OCI-LY7 (cell line): ENCODE measurements around the gene CDK19. TPM values are rescaled to one million over a fixed set of nuclear protein-coding genes. Genes with fewer than 3 reads are reported as not detected.

ENCODE experiments used
- BruUV-seq: library from RNA; stranded (reverse); fragments of 400-500 nt; replicated peaks from 2 replicates; lab custom pipeline; 2021; lab: Mats Ljungman, UMichigan
- CTCF ChIA-PET: fragments of 300-600 bp; sonication (Branson Sonifier 250); formaldehyde crosslinking; loops from one replicate; lab custom pipeline; 2022; ENCODE audit warnings: antibody characterized with exemption; ENCODE audit not compliant: unreplicated experiment; lab: Charles Lee
- POLR2A ChIA-PET: fragments of 300-600 bp; sonication (Branson Sonifier 250); formaldehyde crosslinking; loops from one replicate; lab custom pipeline; 2022; ENCODE audit warnings: antibody characterized with exemption; lab: Charles Lee
- DNase-seq: peaks from one replicate; pipeline ENCODE4 v3.0.0-alpha.2; 2015; ENCODE audit warnings: low spot score
- H2AFZ ChIP-seq: fragments of 200-600 bp; sonication (generic), shearing (Covaris generic); 2 replicates; pipeline ENCODE4 v1.6.1; 2014; ENCODE audit warnings: mild to moderate bottlenecking, antibody characterized with exemption, low read length, moderate library complexity
- H3K27ac ChIP-seq: fragments of 200-600 bp; sonication (generic); 2 replicates; pipeline ENCODE4 v1.5.1; 2014; ENCODE audit warnings: mixed run types, low read depth, mild to moderate bottlenecking, moderate library complexity, low read length, inconsistent platforms; ENCODE audit not compliant: poor library complexity, severe bottlenecking
- H3K36me3 ChIP-seq: fragments of 200-600 bp; sonication (generic); 2 replicates; pipeline ENCODE4 v1.6.1; 2014; ENCODE audit warnings: mild to moderate bottlenecking, antibody characterized with exemption, low read length, moderate library complexity, mixed read lengths; ENCODE audit not compliant: insufficient read depth
- H3K4me1 ChIP-seq: fragments of 200-600 bp; sonication (generic); 2 replicates; pipeline ENCODE4 v1.5.1; 2014; ENCODE audit warnings: mild to moderate bottlenecking, low read length; ENCODE audit not compliant: insufficient read depth, poor library complexity, severe bottlenecking
- H3K4me2 ChIP-seq: fragments of 200-600 bp; sonication (generic); 2 replicates; pipeline ENCODE4 v1.6.1; 2014; ENCODE audit warnings: mild to moderate bottlenecking, low read length
- H3K4me3 ChIP-seq: fragments of 200-600 bp; sonication (generic); 2 replicates; pipeline ENCODE4 v1.5.1; 2014; ENCODE audit warnings: mild to moderate bottlenecking, low read depth, low read length; ENCODE audit not compliant: poor library complexity, severe bottlenecking
- H3K79me2 ChIP-seq: fragments of 200-600 bp; sonication (generic); 2 replicates; pipeline ENCODE4 v1.6.1; 2016; ENCODE audit warnings: low read depth, mild to moderate bottlenecking, low read length, moderate library complexity, mixed read lengths; ENCODE audit not compliant: insufficient read depth
- H3K9me2 ChIP-seq: fragments of 200-600 bp; sonication (generic); 2 replicates; pipeline ENCODE4 v1.6.1; 2016; ENCODE audit warnings: mild to moderate bottlenecking, low read length, mixed read lengths; ENCODE audit not compliant: insufficient read depth
- H3K9me3 ChIP-seq: fragments of 200-600 bp; sonication (generic); 2 replicates; pipeline ENCODE4 v1.6.1; 2014; ENCODE audit warnings: mild to moderate bottlenecking, mixed run types, low read length, mixed read lengths
- H4K20me1 ChIP-seq: fragments of 200-600 bp; sonication (generic); 2 replicates; pipeline ENCODE4 v1.6.1; 2014; ENCODE audit warnings: mild to moderate bottlenecking, antibody characterized with exemption, low read length, moderate library complexity, mixed read lengths; ENCODE audit not compliant: insufficient read depth
- CTCF ChIP-seq: fragments of 200-600 bp; sonication (generic); conservative IDR thresholded peaks from 2 replicates; pipeline ENCODE4 v1.5.1; 2014; ENCODE audit warnings: mild to moderate bottlenecking, antibody characterized with exemption, low read length, moderate library complexity, mixed read lengths
- EZH2phosphoT487 ChIP-seq: fragments of 200-600 bp; sonication (generic); IDR thresholded peaks from 2 replicates; pipeline ENCODE4 v1.6.1; 2018; ENCODE audit warnings: low read depth, borderline replicate concordance, mild to moderate bottlenecking, mixed run types, antibody characterized with exemption, low read length, moderate library complexity, mixed read lengths
- intact Hi-C: fragments of 100-400 bp; cut with micrococcal nuclease; formaldehyde crosslinking; loops from one replicate; pipeline ENCODE4 v1.10.0; 2022; ENCODE audit not compliant: unreplicated experiment
- total RNA-seq, 2 experiments: library from RNA; depleted of rRNA in 1 of 2; stranded (reverse); fragments of >200 nt in 1 of 2; shearing (Covaris generic) in 1 of 2; gene quantifications; 2 replicates each; pipeline ENCODE4 v1.2.3, GENCODE V29; 2014 to 2022

The CDK19 gene
- total RNA-seq, 2 experiments from 2014 or later: 15.4 to 35.6 TPM

GRCh38 chr6:110693296-110693695 is 122.0 kb downstream of the CDK19 start:
- no peak for DNase-seq
- Histone ChIP-seq H3K4me1 (peaks cover 4% of the 10 kb centered on the region), H3K4me2 (no peak overlapping the region), H2AFZ (no peak overlapping the region), H4K20me1 (no peaks in the 10 kb centered on the region), H3K9me3 (peaks cover 6% of the 10 kb centered on the region; the same call in 1 of the 2 replicates), H3K4me3 (no peak overlapping the region), H3K27ac (no peak overlapping the region), H3K9me2 (no peaks in the 10 kb centered on the region), H3K79me2 (0 out of 2 replicates have a peak, but pooled peaks cover 7% of the 10 kb centered on the region), H3K36me3 (peaks cover 8% of the 10 kb centered on the region; the same call in 1 of the 2 replicates)
- CTCF ChIA-PET: no interaction called here
- POLR2A ChIA-PET: no interaction called here
- no peak for TF ChIP-seq EZH2phosphoT487
- no peak for TF ChIP-seq CTCF
- intact Hi-C loops: no loop called here
- BruUV-seq: no TSS peak

- no peak for TF ChIP-seq CTCF
- no peak for TF ChIP-seq EZH2phosphoT487
- no peak overlapping the region for H3K4me3 ChIP-seq
- H3K4me2 ChIP-seq: no peak overlapping the region
- H3K4me1 ChIP-seq: peaks cover 9% of the 10 kb centered on the region
- H3K9me2 ChIP-seq: no peaks in the 10 kb centered on the region
- H3K27ac ChIP-seq: no peak overlapping the region
- POLR2A ChIA-PET: interaction anchor here (0.6 kb wide), 1 partner anchor 589 kb away, joined by 3 read pairs; no protein-coding TSS in a partner anchor
- H4K20me1 ChIP-seq: no peaks in the 10 kb centered on the region
- intact Hi-C loops: no loop called here
- H3K79me2 ChIP-seq: 0 out of 2 replicates have a peak, but pooled peaks cover 5% of the 10 kb centered on the region
- no peaks in the 10 kb centered on the region for H3K36me3 ChIP-seq
- no peak overlapping the region for H2AFZ ChIP-seq
- no peak for DNase-seq
- no peaks in the 10 kb centered on the region for H3K9me3 ChIP-seq
- CTCF ChIA-PET: no interaction called here
- BruUV-seq: no TSS peak
These were observed 124.4 kb downstream of the CDK19 start for GRCh38 chr6:110690916-110691315.

- no peak overlapping the region for H3K4me3 ChIP-seq
- peaks cover 9% of the 10 kb centered on the region for H3K4me1 ChIP-seq
- intact Hi-C loops: no loop called here
- ChIA-PET POLR2A (interaction anchor here (0.6 kb wide), 1 partner anchor 589 kb away, joined by 3 read pairs; no protein-coding TSS in a partner anchor), CTCF (no interaction called here)
- H2AFZ ChIP-seq: no peak overlapping the region
- H3K9me2 ChIP-seq: no peaks in the 10 kb centered on the region
- DNase-seq: no peak
- H3K79me2 ChIP-seq: no peaks in the 10 kb centered on the region
- no peak overlapping the region for H3K4me2 ChIP-seq
- TF ChIP-seq EZH2phosphoT487 (no peak), CTCF (no peak)
- no peaks in the 10 kb centered on the region for H3K9me3 ChIP-seq
- H3K27ac ChIP-seq: no peak overlapping the region
- H4K20me1 ChIP-seq: no peaks in the 10 kb centered on the region
- no peaks in the 10 kb centered on the region for H3K36me3 ChIP-seq
- no TSS peak for BruUV-seq
These were observed 125.1 kb downstream of the CDK19 start for GRCh38 chr6:110690106-110690654.
